Raji (cell line): ENCODE data around the gene ARL6.

Source experiments
- POLR2A ChIP-seq: IDR thresholded peaks from 2 replicates; pipeline ENCODE4 v1.6.1; 2011; ENCODE audit warnings: low read depth, low read length, control low read depth; ENCODE audit not compliant: insufficient read depth

The ARL6 gene

DNA sequence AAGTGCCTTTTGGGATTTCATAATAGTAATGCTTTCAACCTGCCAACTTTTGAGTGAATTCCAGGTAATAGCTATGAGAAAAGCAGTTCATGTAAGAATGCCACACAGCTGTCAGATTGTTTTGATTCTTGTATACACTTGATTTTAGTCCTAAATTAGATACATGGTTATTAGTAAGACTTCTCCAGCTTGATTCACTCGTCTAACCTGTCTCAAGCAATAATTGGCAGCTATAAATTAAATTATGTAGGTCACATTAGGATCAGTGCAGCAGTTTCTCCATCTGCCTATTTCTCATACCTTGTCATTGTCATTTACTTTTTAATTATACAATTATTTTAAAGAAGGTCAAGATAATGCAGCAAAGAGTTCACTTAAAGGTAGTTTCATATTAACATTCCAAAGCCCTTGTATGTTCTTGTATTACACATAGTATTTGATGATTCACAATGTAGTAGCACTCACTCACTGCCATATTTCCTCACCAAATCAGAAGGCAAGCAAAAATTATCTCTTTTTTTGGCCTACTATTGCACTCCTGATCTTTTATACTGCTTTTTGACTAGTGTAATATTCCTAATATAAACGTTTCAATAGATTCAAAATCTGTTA is 46.3 kb downstream of the ARL6 start:
- no peak for TF ChIP-seq POLR2A

DNA sequence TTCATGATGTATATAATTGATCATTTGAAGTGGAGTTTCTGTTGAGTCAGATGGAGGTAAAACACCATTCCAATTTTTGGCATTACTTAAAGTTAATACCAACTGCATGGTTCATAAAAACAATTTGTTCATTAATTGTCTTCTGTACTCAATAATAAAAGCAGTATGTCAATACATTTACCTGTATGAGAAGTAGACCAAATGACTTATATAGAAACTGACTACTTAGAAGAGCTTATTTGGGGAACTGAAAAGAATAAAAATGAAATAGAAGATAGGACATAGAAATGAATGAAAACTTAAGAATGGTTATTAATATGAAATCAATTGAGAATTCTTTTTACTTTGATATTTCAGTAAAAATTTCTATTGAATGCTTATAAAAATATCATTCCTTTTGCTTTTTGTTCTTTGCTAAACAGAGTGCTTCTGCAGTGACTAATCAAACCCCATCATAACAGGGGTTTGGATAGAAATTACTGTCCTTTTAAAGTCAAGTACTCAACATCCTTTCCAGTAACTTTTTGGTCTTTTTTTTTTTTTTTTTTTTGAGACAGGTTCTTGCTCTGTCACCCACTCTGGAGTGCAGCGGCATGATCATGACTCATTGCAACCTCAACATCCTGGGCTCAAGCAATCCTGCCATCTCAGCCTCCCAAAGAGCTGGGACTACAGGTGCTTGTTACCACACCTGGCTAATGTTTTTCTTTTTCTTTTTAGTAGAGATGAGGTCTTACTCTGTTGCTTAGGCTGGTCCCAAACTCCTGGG is 50.8 kb downstream of the ARL6 start:
- TF ChIP-seq POLR2A = no peak

DNA sequence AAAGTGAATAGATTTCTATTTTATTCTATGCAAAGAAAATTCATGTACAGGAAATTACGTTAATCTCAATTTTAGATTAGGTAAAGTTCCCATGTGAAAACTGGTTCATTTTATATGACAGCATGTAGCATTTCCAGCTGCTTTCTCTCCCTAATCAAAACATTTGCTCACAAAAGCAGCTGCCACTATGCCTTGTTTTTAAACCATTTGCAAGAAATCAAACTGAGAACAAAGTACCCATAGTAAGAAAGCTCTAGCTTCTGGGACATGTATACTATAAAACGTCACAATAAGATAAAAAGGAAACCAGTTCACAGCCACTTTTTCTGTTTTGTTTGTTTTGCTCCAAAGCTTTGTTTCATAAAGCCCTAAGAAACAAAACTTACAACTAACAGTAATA is 52.3 kb downstream of the ARL6 start:
- TF ChIP-seq POLR2A = no peak

- no peak for TF ChIP-seq POLR2A
Measured at GRCh38 chr3:97817965-97818364, 53.4 kb downstream of the ARL6 start.

- no peak for TF ChIP-seq POLR2A
Measured at GRCh38 chr3:97820780-97821179, 56.2 kb downstream of the ARL6 start.

- no peak for TF ChIP-seq POLR2A
Measured at GRCh38 chr3:97821287-97821773, 56.8 kb downstream of the ARL6 start.

GRCh38 chr3:97821774-97822358 is 57.3 kb downstream of the ARL6 start, which contains the start of gene CRYBG3:
TSS of gene CRYBG3 (plus strand) at chr3:97822011. CDS start at chr3:97822207, 196 bp downstream.
- TF ChIP-seq POLR2A = peak; percentile 94

- no peak for TF ChIP-seq POLR2A
Measured at GRCh38 chr3:97822359-97822775, 57.8 kb downstream of the ARL6 start.

- no peak for TF ChIP-seq POLR2A
Measured at GRCh38 chr3:97823046-97824004, 58.8 kb downstream of the ARL6 start.

DNA sequence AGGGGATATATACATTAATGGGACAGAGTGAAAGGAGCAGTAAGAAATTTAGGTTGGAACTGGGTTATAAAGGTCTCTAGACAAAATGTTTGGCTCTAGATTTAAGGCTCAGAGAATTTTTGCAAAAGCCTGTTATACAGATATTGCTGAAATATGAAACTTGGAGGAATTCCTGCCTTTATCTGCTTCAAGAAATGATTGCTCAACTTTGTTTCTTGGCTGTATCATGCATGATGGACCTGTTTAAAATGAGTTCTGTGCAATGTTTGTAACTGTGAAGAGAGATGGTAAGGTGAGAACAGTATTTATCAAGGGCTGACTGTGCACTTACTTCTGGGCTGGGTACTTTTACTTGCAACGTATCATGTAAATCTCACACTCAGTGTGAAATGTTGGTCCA is 60.5 kb downstream of the ARL6 start:
- no peak for TF ChIP-seq POLR2A

DNA sequence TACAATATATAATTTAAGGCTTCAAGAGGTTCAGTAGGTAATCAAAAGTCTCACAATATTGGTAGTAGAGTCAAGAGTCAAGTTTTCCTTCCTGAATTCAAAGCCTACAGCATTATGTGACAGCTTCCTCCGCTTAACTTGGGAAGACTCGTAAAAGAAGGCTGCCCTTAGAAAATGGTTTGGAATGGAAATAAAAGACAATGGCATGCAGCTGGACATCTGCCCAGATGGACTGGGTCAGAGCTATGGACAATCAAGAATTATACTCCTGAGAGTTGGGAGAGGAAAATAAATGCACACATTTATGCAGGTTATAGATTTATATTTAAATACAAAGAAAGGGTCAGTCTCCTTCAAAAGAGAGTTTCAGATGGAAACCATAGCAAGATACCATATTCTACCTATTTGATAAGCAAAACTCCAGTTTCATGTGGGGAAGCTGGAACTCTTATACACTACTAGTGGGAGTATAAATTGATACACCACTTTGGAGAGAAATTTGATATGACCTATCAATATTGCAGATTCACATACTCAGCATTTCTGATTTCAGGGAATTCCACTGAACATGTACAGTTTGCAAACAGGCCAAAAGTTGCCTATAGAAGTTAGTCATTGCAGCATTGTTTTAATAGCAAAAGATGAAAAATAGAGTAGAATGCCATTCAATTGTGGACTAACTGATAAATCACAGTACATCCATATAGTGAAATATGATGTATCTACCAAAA is 63.3 kb downstream of the ARL6 start:
- TF ChIP-seq POLR2A = no peak

DNA sequence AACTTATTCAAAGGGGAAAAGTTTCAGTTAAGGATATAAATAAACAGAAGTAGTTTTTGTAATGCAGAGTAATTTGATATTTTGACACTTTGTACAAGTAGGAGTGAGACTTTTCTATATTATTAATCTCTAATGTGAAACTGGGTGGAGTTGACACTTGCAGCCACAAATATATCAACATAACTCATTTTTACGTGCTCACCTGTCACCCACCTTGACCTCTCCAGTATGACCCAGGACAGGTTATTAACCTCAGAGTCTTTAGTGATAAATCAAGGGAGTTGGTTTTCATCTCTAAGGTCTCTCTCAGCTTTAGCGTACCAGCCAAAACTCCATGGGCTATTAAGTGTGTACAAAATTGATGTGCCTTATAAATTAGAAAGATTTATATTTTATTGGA is 64.6 kb downstream of the ARL6 start:
- no peak for TF ChIP-seq POLR2A

DNA sequence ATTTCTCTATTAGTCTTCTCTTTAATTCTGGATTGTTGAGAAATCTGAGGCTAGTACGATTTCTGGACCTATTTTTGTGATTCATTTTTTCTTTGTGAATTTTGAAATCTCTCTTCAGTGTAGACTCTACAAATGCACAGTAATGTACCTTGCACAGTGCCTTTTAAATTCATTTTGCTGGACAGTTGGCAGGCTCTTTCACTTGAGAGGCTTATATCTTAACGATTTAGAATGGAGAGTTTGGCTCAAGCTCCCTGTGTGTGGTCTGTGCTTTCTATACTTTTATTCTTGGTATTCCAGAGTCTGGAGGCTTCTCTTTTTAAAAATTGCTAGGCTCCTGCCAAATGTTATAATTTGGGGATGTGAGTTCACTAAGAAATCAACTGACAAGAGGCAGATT is 66.1 kb downstream of the ARL6 start:
- no peak for TF ChIP-seq POLR2A

- no peak for TF ChIP-seq POLR2A
Measured at GRCh38 chr3:97831140-97831539, 66.6 kb downstream of the ARL6 start.

GRCh38 chr3:97835761-97836160 is 71.2 kb downstream of the ARL6 start:
- TF ChIP-seq POLR2A = no peak

GRCh38 chr3:97838393-97838792 is 73.8 kb downstream of the ARL6 start:
- no peak for TF ChIP-seq POLR2A
